MM.1S (cell line): Measurements from ENCODE around the gene ZNF416.
A peak's percentile ranks its signal among the peaks of the same experiment; 100 is the strongest.

Experiments used
- DNase-seq: peaks from one replicate; pipeline ENCODE4 v3.0.0-alpha.2; 2015
- H2AFZ ChIP-seq: fragments of 300-600 bp; sonication (generic); 2 replicates; pipeline ENCODE4 v1.6.0; 2016; ENCODE audit warnings: antibody characterized with exemption, low read length
- H3F3A ChIP-seq: fragments of 300-600 bp; sonication (generic); 2 replicates; pipeline ENCODE4 v1.6.1; 2016; ENCODE audit warnings: mild to moderate bottlenecking, antibody characterized with exemption, low read length, moderate library complexity, mixed read lengths; ENCODE audit not compliant: insufficient read depth
- H3K27ac ChIP-seq: fragments of 300-600 bp; sonication (generic); 2 replicates; pipeline ENCODE4 v1.5.1; 2016; ENCODE audit warnings: mild to moderate bottlenecking, low read length
- H3K27me3 ChIP-seq: fragments of 300-600 bp; sonication (generic); replicated peaks from 2 replicates; pipeline ENCODE4 v1.6.0; 2016; ENCODE audit warnings: low read length; ENCODE audit not compliant: insufficient read depth
- H3K36me3 ChIP-seq: fragments of 300-600 bp; sonication (generic); replicated peaks from 2 replicates; pipeline ENCODE4 v1.6.1; 2016; ENCODE audit warnings: mild to moderate bottlenecking, low read length, mixed read lengths; ENCODE audit not compliant: insufficient read depth
- H3K4me1 ChIP-seq: fragments of 300-600 bp; sonication (generic); 2 replicates; pipeline ENCODE4 v1.6.1; 2016; ENCODE audit warnings: low read length, mixed read lengths
- H3K4me2 ChIP-seq: fragments of 300-600 bp; sonication (generic); 2 replicates; pipeline ENCODE4 v1.6.0; 2016; ENCODE audit warnings: low read depth, low read length
- H3K4me3 ChIP-seq: fragments of 300-600 bp; sonication (generic); 2 replicates; pipeline ENCODE4 v1.5.1; 2016; ENCODE audit warnings: low read length, mixed read lengths
- H3K79me2 ChIP-seq: fragments of 300-600 bp; sonication (generic); 2 replicates; pipeline ENCODE4 v1.6.1; 2016; ENCODE audit warnings: mixed run types, low read length, mixed read lengths
- H3K9ac ChIP-seq: fragments of 300-600 bp; sonication (generic); 2 replicates; pipeline ENCODE4 v1.6.1; 2016; ENCODE audit warnings: low read length, mixed read lengths
- H3K9me2 ChIP-seq: fragments of 300-600 bp; sonication (generic); replicated peaks from 2 replicates; pipeline ENCODE4 v1.6.1; 2016; ENCODE audit warnings: mild to moderate bottlenecking, low read length, mixed read lengths; ENCODE audit not compliant: insufficient read depth
- H3K9me3 ChIP-seq: fragments of 300-600 bp; sonication (generic); replicated peaks from 2 replicates; pipeline ENCODE4 v1.6.1; 2016; ENCODE audit warnings: mild to moderate bottlenecking, low read length, mixed read lengths; ENCODE audit not compliant: insufficient read depth
- H4K20me1 ChIP-seq: fragments of 300-600 bp; sonication (generic); 2 replicates; pipeline ENCODE4 v1.6.1; 2016; ENCODE audit warnings: mild to moderate bottlenecking, low read length, moderate library complexity, mixed read lengths; ENCODE audit not compliant: insufficient read depth
- EZH2 ChIP-seq: fragments of 300-600 bp; sonication (generic); optimal IDR thresholded peaks from 2 replicates; pipeline ENCODE3; 2017; ENCODE audit warnings: low read depth, mild to moderate bottlenecking, antibody characterized with exemption, low read length, mixed read lengths
- EZH2phosphoT487 ChIP-seq: fragments of 300-600 bp; sonication (generic); IDR thresholded peaks from 2 replicates; pipeline ENCODE4 v1.6.1; 2018; ENCODE audit warnings: antibody characterized with exemption, low read length
- TF ChIP-seq, protein P1 (sequence below): fragments of 300-600 bp; sonication (generic); IDR thresholded peaks from 2 replicates; pipeline ENCODE4 v1.5.1; 2016; ENCODE audit warnings: antibody characterized with exemption, low read length, mixed read lengths

ZNF416 gene

GRCh38 chr19:57563547-57563946 lies 15.2 kb downstream of the ZNF416 start:
- Histone ChIP-seq H3K79me2 (0 out of 2 replicates have a peak, but pooled peaks cover 7% of the 10 kb centered on the region), H3K27ac (no peak overlapping the region), H3K9me2 (no peaks in the 10 kb centered on the region), H3K4me2 (no peak overlapping the region), H3K4me3 (no peak overlapping the region), H3K9me3 (no peaks in the 10 kb centered on the region; the same call in 1 of the 2 replicates), H4K20me1 (no peaks in the 10 kb centered on the region), H2AFZ (no peak overlapping the region), H3F3A (peaks cover 5% of the 10 kb centered on the region; the same call in 1 of the 2 replicates), H3K27me3 (no peaks in the 10 kb centered on the region; the same call in 1 of the 2 replicates), H3K36me3 (no peaks in the 10 kb centered on the region), H3K4me1 (no peaks in the 10 kb centered on the region), H3K9ac (no peak overlapping the region)
- TF ChIP-seq, protein P1, sequence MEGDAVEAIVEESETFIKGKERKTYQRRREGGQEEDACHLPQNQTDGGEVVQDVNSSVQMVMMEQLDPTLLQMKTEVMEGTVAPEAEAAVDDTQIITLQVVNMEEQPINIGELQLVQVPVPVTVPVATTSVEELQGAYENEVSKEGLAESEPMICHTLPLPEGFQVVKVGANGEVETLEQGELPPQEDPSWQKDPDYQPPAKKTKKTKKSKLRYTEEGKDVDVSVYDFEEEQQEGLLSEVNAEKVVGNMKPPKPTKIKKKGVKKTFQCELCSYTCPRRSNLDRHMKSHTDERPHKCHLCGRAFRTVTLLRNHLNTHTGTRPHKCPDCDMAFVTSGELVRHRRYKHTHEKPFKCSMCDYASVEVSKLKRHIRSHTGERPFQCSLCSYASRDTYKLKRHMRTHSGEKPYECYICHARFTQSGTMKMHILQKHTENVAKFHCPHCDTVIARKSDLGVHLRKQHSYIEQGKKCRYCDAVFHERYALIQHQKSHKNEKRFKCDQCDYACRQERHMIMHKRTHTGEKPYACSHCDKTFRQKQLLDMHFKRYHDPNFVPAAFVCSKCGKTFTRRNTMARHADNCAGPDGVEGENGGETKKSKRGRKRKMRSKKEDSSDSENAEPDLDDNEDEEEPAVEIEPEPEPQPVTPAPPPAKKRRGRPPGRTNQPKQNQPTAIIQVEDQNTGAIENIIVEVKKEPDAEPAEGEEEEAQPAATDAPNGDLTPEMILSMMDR = no peak
- TF ChIP-seq EZH2 (no peak), EZH2phosphoT487 (no peak)
- no peak for DNase-seq

DNA sequence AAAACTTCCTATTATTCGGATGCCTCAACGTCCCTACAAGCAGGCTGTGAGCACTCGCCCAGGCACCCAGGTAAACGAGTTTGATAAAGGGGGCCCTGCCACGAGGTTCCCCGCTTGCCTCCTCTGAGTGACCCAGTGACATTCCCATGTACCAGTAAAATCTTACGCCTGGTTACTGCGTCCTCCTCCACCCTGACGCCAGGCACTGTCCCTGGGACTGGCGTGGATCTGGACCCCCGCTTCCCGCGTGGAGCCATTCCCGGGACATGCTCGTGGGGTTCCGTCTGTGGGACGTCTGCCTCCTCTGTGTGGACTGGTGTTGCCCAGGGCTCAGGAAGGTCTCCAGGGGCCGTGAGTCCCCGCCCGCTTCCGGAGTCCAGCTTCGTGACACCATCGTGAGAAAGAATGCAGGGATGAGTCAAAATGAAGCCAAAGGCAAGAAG lies 18.6 kb downstream of the ZNF416 start:
- Histone ChIP-seq H3K79me2 (peaks cover 16% of the 10 kb centered on the region), H4K20me1 (no peaks in the 10 kb centered on the region), H3K27me3 (no peaks in the 10 kb centered on the region; the same call in 1 of the 2 replicates), H3K9me2 (no peaks in the 10 kb centered on the region), H3K9ac (no peak overlapping the region), H2AFZ (peak overlapping the region; percentile 76), H3K36me3 (peaks cover 2% of the 10 kb centered on the region; the same call in 1 of the 2 replicates), H3K4me3 (peak overlapping the region; percentile 92), H3K4me1 (no peaks in the 10 kb centered on the region), H3K27ac (no peak overlapping the region), H3K4me2 (peak overlapping the region; percentile 49), H3K9me3 (no peaks in the 10 kb centered on the region; the same call in 1 of the 2 replicates), H3F3A (peaks cover 5% of the 10 kb centered on the region; the same call in 1 of the 2 replicates)
- TF ChIP-seq EZH2phosphoT487 = no peak
- TF ChIP-seq EZH2 = no peak
- TF ChIP-seq, protein P1 = no peak
- DNase-seq = no peak

- Histone ChIP-seq H3K4me2 (peak within 1 kb of the TSS; percentile 49), H3K27ac (no peak within 1 kb of the TSS), H3F3A (peaks cover 5% of the 10 kb centered on the region; the same call in 1 of the 2 replicates), H3K9ac (peak within 1 kb of the TSS; percentile 66; the same call in 1 of the 2 replicates), H3K36me3 (peaks cover 7% of the 10 kb centered on the region), H3K27me3 (no peaks in the 10 kb centered on the region; the same call in 1 of the 2 replicates), H2AFZ (peak within 1 kb of the TSS; percentile 76), H3K4me1 (no peaks in the 10 kb centered on the region), H3K9me3 (no peaks in the 10 kb centered on the region; the same call in 1 of the 2 replicates), H4K20me1 (no peaks in the 10 kb centered on the region), H3K79me2 (peaks cover 16% of the 10 kb centered on the region), H3K4me3 (peak within 1 kb of the TSS; percentile 92), H3K9me2 (no peaks in the 10 kb centered on the region)
- DNase-seq = peak; percentile 86
- TF ChIP-seq EZH2 (no peak), EZH2phosphoT487 (no peak)
- TF ChIP-seq, protein P1 = no peak
These were observed 19.2 kb downstream of the ZNF416 start, which contains the start of gene ZNF550 for GRCh38 chr19:57559404-57560025. TSS of gene ZNF550 (minus strand) at chr19:57559863. CDS start at chr19:57559682, 181 bp downstream.
